ENCODE results near the gene ZFP92.
A peak's percentile ranks its signal among the peaks of the same experiment; 100 is the strongest.
"Not testable (repeated sequence)": the region's sequence is repeated elsewhere in the genome, so short reads cannot be mapped to it uniquely, and the experiment has no call there.

Gene ZFP92

GRCh38 chrX:153387987-153388721 lies 23.1 kb upstream of the ZFP92 start:
- DNase-seq: no peak

DNA sequence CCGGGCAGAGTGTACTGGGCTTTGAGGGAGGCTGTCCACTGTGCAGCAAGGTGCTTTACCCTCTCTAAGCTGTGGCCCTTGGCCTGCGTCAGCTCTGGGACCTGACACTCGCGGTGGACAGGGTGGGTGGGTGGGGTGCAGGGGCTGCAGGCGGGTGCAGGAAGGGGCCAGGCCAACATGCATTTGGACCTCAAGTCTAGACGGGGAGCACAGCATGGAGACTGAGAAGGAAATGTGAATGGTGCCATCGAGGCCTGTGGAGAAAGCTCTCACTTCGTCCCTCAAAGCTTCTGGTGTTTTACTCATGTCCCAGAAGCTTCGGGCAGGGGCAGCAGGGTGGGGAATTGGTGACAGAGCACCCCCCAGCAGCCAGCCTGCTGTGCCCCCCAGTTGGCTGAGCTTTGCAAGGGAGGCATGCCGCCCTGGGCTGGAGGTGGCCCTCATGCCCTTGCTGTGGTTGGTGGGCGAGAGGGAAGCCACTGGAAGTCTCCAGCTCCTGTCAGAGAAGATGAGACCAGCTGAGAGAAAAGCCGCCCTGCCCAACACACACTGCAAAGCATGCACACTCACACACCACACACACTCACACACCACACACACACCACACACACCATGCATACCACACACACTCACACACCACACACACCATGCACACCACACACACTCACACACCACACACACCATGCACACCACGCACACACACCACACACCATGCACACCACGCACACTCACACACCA lies 22.4 kb upstream of the ZFP92 start:
- DNase-seq: no peak

- not testable (repeated sequence) for DNase-seq
Measured at GRCh38 chrX:153389460-153389768, 21.9 kb upstream of the ZFP92 start.

DNA sequence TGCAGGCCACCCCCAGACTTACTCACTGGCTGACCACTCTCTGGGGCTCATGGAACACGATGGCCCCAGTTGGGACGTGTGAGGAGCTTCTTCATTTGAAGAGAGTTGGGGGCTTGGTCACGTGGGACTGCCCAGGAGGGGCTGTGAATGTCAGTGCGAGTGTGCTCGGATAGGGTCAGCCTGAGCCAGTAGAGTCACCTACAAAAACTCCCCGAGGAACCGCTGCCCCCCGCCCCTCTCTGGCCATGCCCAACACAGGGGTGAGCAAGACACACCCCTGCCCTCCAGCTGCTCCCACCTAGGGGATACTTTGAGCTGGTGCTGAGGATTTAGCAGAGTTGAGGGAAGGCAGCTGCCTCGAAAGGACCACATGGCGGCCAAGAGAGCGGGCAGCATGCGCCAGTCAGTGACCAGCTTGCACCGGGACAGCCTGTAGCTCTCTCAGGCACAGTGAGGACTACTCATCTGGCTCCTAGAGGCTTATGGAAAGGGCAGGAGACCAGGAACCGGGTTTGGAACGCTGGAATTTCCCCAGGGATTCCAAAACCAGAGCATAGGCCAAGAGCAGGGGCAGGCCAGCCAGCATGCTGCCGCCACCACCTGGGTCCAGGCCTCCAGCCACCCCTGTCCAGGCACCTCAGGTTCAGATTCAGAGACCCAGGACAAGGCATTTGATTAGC lies 18.5 kb upstream of the ZFP92 start:
- no peak for DNase-seq

GRCh38 chrX:153394612-153395011 lies 16.7 kb upstream of the ZFP92 start:
- no peak for DNase-seq

GRCh38 chrX:153395613-153396319 lies 15.5 kb upstream of the ZFP92 start:
- DNase-seq: no peak

GRCh38 chrX:153396320-153397195 lies 14.7 kb upstream of the ZFP92 start:
- DNase-seq: no peak

DNA sequence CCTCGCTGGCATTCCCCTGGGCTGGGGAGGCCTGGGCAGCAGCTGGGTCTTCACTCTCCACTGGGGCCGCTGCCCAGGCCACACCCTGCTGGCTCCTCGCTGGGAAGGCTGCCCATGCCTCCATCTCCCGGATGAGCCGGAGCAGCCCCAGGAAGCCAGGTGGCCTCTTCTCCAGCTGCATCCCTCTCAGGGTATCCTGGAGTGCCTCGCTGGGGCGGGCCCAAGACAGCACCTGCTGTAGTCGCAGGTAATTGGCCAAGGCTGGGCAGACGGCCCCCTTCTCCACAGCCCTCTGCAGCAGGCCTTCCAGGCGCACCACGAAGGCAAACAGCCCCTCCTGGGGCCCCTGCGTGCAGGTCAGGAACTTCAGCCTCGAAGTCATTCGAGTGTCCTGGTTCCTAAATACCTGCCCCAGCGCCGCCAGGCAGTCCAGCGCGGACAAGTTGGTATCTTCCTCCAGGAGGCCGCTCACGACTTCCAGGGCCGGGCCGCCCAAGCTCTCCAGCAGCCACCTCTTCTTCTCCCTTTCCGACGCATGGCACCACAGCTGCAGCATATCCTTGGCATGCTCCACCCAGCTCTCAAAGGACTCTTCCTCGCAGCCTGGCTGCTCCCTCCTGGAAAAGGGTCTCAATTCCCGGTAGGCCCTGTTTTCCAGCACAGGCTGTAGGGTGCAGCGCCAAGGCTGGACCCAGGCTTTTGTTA lies 13.9 kb upstream of the ZFP92 start:
- no peak for DNase-seq

DNA sequence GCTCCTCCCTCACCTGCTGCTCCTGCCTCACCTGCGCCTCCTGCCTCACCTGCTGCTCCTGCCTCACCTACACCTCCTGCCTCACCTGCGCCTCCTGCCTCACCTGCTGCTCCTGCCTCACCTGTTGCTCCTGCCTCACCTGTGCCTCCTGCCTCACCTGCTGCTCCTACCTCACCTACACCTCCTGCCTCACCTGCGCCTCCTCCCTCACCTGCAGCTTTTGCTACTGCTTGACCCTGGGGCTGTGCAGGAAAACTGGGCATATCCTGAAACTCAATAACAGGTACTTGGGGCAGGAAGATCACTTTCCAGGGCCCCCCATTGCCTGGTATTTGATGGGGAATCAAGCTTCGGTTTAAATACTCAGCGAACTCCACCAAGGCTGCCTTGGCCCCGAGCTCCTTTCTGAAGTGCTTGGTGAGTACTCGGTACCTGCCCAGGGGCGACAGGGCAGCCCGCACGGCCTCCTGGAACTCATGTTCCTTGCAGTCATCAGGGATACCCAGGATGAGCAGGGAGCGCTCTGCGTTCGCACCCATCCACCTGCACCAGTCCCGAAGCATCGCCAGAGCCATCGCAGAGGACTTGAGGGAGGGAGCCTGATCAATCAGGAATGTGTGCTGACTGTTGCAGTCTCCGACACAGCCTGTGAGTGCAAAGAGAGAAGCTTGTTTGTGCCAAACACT lies 12.9 kb upstream of the ZFP92 start:
- no peak for DNase-seq

- peak; percentile 41 for DNase-seq
Measured at GRCh38 chrX:153400146-153401132, 10.8 kb upstream of the ZFP92 start.

DNA sequence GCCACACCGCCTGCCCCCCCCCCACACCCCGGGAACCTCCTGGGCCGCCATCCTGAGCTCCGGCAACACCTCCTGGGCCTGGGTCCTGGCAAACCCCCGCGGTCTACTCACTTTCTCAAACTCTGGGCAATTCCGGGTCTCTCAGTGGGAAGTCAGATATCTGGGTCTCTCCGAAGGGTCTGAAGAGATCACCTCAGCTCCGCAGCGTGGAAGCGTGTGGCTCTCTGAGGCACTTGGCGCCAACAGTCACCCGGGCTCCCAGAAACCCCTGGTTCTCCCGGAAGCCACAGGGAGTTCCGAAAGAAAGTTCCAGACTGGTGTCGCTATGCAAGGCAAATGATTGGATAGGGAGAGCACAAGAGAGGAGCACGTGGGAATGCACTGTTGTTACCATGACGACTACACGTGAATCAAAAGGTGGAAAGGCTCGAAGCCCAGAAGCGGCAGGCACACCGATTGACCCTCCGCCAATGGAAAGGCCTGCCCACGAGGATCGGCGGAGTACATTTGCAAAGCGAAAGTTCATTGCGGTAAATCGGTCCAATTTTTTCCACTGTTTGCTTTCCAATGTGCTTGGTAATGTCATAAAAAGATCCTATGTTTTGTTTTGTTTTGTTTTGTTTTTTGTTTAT lies 10.0 kb upstream of the ZFP92 start, which contains the start of gene PNMA6E:
TSS of gene PNMA6E (minus strand) at position 218 of the 632 bp plus-strand sequence. CDS start 2,501 bp downstream, outside the sequence.
- DNase-seq: no peak

GRCh38 chrX:153404333-153404732 lies 6.9 kb upstream of the ZFP92 start:
- DNase-seq: not testable (repeated sequence)

GRCh38 chrX:153405426-153405825 lies 5.8 kb upstream of the ZFP92 start:
- no peak for DNase-seq

DNA sequence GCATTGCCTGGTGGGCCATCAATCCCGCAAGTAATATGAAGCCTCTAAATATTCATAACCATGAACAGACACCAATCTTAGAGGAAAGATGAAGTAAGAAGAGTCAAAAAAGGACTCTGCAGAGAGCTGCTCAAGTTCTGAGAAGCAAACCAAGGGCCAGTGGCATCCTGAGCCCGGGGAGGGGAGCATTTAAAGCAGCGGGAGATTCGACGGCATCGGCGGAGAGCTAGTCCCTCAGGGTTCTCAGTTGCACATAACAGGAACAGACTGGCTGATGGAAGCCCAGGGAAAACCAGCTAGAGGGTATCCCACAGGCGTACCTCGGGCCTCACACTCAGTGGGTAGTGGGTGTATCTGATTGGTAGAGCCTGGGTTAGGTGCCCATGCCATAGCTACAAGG lies 5.3 kb upstream of the ZFP92 start:
- DNase-seq: no peak

GRCh38 chrX:153406903-153407302 lies 4.4 kb upstream of the ZFP92 start:
- no peak for DNase-seq

- DNase-seq: no peak
Measured at GRCh38 chrX:153407736-153408135, 3.5 kb upstream of the ZFP92 start.

DNA sequence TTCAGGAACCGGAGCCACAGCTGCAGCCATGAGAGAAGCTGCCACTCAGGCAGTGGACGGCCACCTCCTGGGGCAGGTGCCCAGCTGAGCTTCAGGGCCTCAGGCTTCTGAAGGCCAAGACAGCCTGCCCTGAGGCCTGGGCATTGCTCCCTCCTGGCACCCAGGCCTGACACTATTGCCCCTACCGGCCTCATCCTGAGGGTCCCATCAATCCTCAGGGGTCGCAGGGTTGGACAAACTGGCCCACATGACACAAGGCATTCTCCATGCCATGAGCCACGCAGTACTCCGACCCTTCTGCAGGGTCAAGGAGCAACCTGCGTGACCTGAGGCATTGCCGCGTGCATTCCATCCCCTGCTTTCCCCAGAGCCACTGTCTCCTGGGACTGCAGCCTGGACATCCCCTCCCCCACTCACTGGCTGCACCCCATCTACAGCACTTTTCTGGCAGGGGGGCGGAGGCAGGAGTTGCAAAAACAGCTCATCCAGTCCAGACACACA lies 3.0 kb upstream of the ZFP92 start:
- DNase-seq: no peak

DNA sequence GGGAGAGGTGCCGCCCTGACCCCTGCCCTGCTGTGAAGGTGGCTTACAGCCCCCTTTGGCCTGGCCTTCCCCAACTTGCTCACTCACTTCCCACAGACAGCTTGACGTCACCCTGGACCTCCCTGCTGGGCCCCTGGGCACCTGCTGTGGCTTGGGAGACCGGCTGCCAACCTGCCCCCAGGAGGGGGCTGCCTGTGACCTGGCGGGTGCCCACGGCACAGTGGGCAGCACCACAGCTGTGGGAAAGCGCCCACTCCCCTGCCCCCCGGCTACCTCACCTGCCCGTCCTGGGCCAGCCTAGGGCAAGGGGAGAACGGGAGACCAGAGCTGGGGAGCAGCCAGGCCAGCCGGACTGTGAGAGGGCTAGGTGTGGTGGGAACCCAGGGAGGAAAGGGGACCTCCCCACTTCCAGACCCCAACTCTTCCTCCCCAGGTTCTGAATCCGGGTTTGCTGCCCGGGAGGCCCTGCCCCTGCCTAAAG lies 2.4 kb upstream of the ZFP92 start:
- DNase-seq: no peak

Data from T-helper 9 cell (primary cell).